K562 (cell line): ENCODE data around the gene MEIS1. TPM values are rescaled to one million over a fixed set of nuclear protein-coding genes. Genes with fewer than 3 reads are reported as not detected.

Experiments used
- ATAC-seq: fragments of 200-7000 bp; cut with Tn5 transposase; 3 replicates; pipeline ENCODE4 v1.9.1; 2020; ENCODE audit warnings: moderate library complexity
- BruUV-seq: library from RNA; stranded (reverse); fragments of 400-500 nt; replicated peaks from 2 replicates; lab custom pipeline; 2021; lab: Mats Ljungman, UMichigan
- CTCF ChIA-PET: fragments of 300-600 bp; formaldehyde crosslinking; extraction: SDS; loops from one replicate; lab custom pipeline; 2021; ENCODE audit warnings: low intra/inter-chr PET ratio; lab: Yijun Ruan, JAX
- POLR2A ChIA-PET: fragments of 300-600, 350-650 bp; sonication (Branson Sonifier 250); formaldehyde crosslinking; extraction: SDS; loops from one replicate; lab custom pipeline; 2021; ENCODE audit warnings: antibody characterized with exemption, inconsistent platforms; lab: Yijun Ruan, JAX
- DNase-seq, 4 experiments: peaks; one replicate each; pipeline versions ENCODE4 v3.0.0 to v3.0.0-alpha.2; 2011 to 2018; ENCODE audit warnings: low spot score in 3 of 4, mixed read lengths in 3 of 4; ENCODE audit errors: extremely low read depth in 1 of 4
- FAIRE-seq: peaks from 2 replicates; lab custom pipeline; 2011; peaks lifted over from hg19 to GRCh38; lab: Jason Lieb, UNC
- H2AFZ ChIP-seq: 2 replicates; pipeline ENCODE4 v1.6.0; 2011; ENCODE audit warnings: low read depth, low read length, control low read depth, inconsistent platforms
- H3K27ac ChIP-seq: fragments of 200-600 bp; 3 replicates; pipeline ENCODE4 v1.8.0; 2011; ENCODE audit warnings: low read depth, mild to moderate bottlenecking, control low read depth, inconsistent platforms, low read length, moderate library complexity, mixed read lengths; ENCODE audit errors: extremely low read depth
- H3K27me3 ChIP-seq, 2 experiments: fragments of 300-600 bp in 1 of 2; 2 replicates in 1 of 2; 3 replicates in 1 of 2; pipeline versions ENCODE4 v1.6.0 to v1.8.0; 2011; ENCODE audit warnings: inconsistent platforms in 2 of 2, low read length in 2 of 2, mild to moderate bottlenecking in 1 of 2, mixed read lengths in 1 of 2, moderate library complexity in 1 of 2; ENCODE audit not compliant: control insufficient read depth in 2 of 2, insufficient read depth in 2 of 2
- H3K36me3 ChIP-seq: fragments of 300-600 bp; 3 replicates; pipeline ENCODE4 v1.8.0; 2011; ENCODE audit warnings: mild to moderate bottlenecking, low read length, inconsistent platforms; ENCODE audit not compliant: control insufficient read depth, insufficient read depth
- H3K4me1 ChIP-seq, 2 experiments: fragments of 200-600 bp in 1 of 2; replicated peaks in 1 of 2; 2 replicates in 1 of 2; 3 replicates in 1 of 2; pipeline versions ENCODE4 v1.5.1 to v1.8.0; 2011; ENCODE audit warnings: inconsistent platforms in 2 of 2, low read length in 2 of 2, mild to moderate bottlenecking in 1 of 2, mixed read lengths in 1 of 2, moderate library complexity in 1 of 2; ENCODE audit not compliant: control insufficient read depth in 2 of 2, insufficient read depth in 2 of 2
- H3K4me2 ChIP-seq: 2 replicates; pipeline ENCODE4 v1.6.1; 2011; ENCODE audit warnings: low read length, control low read depth, inconsistent platforms, mixed read lengths; ENCODE audit not compliant: insufficient read depth
- H3K4me3 ChIP-seq: fragments of 200-600 bp; sonication (generic), shearing (Covaris generic); 2 replicates; pipeline ENCODE4 v1.5.1; 2016; ENCODE audit warnings: control low read depth, inconsistent platforms
- H3K79me2 ChIP-seq: fragments of 200-600 bp; 3 replicates; pipeline ENCODE4 v1.8.0; 2011; ENCODE audit warnings: low read length, inconsistent platforms; ENCODE audit not compliant: control insufficient read depth, insufficient read depth
- H3K9ac ChIP-seq, 2 experiments: 2 replicates each; pipeline versions ENCODE4 v1.6.0 to v1.6.1; 2011; ENCODE audit warnings: low read depth in 2 of 2, low read length in 2 of 2, control low read depth in 1 of 2, inconsistent platforms in 1 of 2, mild to moderate bottlenecking in 1 of 2, mixed read lengths in 1 of 2; ENCODE audit not compliant: insufficient read depth in 1 of 2
- H3K9me1 ChIP-seq: one replicate; pipeline ENCODE4 v1.6.0; 2011; ENCODE audit warnings: inconsistent platforms, mild to moderate bottlenecking, low read length, moderate library complexity; ENCODE audit not compliant: control insufficient read depth, insufficient read depth
- H3K9me3 ChIP-seq: replicated peaks from 2 replicates; pipeline ENCODE4 v1.5.1; 2011; ENCODE audit warnings: low read depth, low read length, inconsistent platforms; ENCODE audit not compliant: control insufficient read depth, insufficient read depth
- H4K20me1 ChIP-seq: replicated peaks from 2 replicates; pipeline ENCODE4 v1.6.1; 2011; ENCODE audit warnings: low read length, inconsistent platforms, mixed read lengths; ENCODE audit not compliant: control insufficient read depth, insufficient read depth
- C11orf30 ChIP-seq: fragments of 450-650 bp; IDR thresholded peaks from 2 replicates; pipeline ENCODE4 v1.6.1; 2016; ENCODE audit warnings: low read depth, mild to moderate bottlenecking
- CEBPG ChIP-seq, 3 experiments: fragments of 200-800 bp in 1 of 3; sonication (Bioruptor generic) in 1 of 3; sonication (generic) in 1 of 3; formaldehyde crosslinking in 1 of 3; IDR thresholded peaks in 2 of 3; conservative IDR thresholded peaks in 1 of 3; 2 replicates each; pipeline versions ENCODE4 v1.6.1 to v1.8.0; 2016 to 2022; ENCODE audit warnings: missing compliant biosample characterization in 2 of 3, missing genetic modification characterization in 2 of 3, mild to moderate bottlenecking in 1 of 3, missing genetic modification reagents in 1 of 3
- GATAD2B ChIP-seq: fragments of 450-650 bp; IDR thresholded peaks from 2 replicates; pipeline ENCODE4 v1.6.1; 2017; ENCODE audit warnings: mild to moderate bottlenecking, borderline replicate concordance
- MBD2 ChIP-seq: sonication (generic); IDR thresholded peaks from 2 replicates; pipeline ENCODE4 v1.6.1; 2016; ENCODE audit warnings: low read depth, borderline replicate concordance
- MED1 ChIP-seq: sonication (generic); formaldehyde crosslinking; IDR thresholded peaks from 2 replicates; pipeline ENCODE4 v1.8.1; 2023; ENCODE audit warnings: missing genetic modification reagents, borderline replicate concordance
- MEIS2 ChIP-seq: fragments of 450-650 bp; IDR thresholded peaks from 2 replicates; pipeline ENCODE4 v1.6.1; 2014; ENCODE audit warnings: mild to moderate bottlenecking; ENCODE audit not compliant: partially characterized antibody
- STAT5A ChIP-seq: IDR thresholded peaks from 2 replicates; pipeline ENCODE4 v1.6.1; 2012; ENCODE audit warnings: low read length, inconsistent platforms, borderline replicate concordance
- WGBS: fragments of 100-300 bp; shearing (Covaris generic); methylation state at CpG from one replicate; pipeline ENCODE4 v1.1.6; 2016; ENCODE audit warnings: low coverage, mixed read lengths; ENCODE audit not compliant: insufficient coverage; ENCODE audit errors: missing lambda C conversion rate; 5-methylcytosine and 5-hydroxymethylcytosine counted together
- in situ Hi-C: fragments of 300-500 bp; cut with MboI; formaldehyde crosslinking; loops from 4 replicates; pipeline ENCODE4 v1.15.0; 2018; ENCODE audit warnings: inconsistent platforms, mixed read lengths
- intact Hi-C: fragments of 100-400 bp; cut with micrococcal nuclease; formaldehyde crosslinking; loops from 2 replicates; pipeline ENCODE4 v1.14.2; 2022
- polyA plus RNA-seq, 8 experiments: library from polyadenylated mRNA; depleted of rRNA in 4 of 8; stranded (reverse) in 5 of 8; unstranded in 3 of 8; fragments of >200 nt; fragmentation: Nextera tagmentation in 2 of 8; fragmentation: Illumina TruSeq in 1 of 8; extraction: Ambion mirVana in 2 of 8; extraction: Trizol in 1 of 8; gene quantifications; 2 replicates each; pipeline versions ENCODE4 v1.2.1 to v1.2.3, GENCODE V29; 2011 to 2014; ENCODE audit warnings: inconsistent platforms in 1 of 8, missing spikeins in 1 of 8
- total RNA-seq, 7 experiments: library from RNA; depleted of rRNA in 6 of 7; stranded (reverse); fragments of >200 nt in 6 of 7; fragmentation: Illumina TruSeq in 2 of 7; extraction: Trizol in 2 of 7; gene quantifications; 2 replicates each; pipeline versions ENCODE4 v1.2.1 to v1.2.3, GENCODE V29; 2011 to 2021; ENCODE audit warnings: low replicate concordance in 1 of 7
- TF ChIP-seq, protein P1 (sequence below): fragments of 200-800 bp; sonication (Bioruptor generic); IDR thresholded peaks from 2 replicates; pipeline ENCODE4 v1.6.1; 2017; ENCODE audit warnings: missing genetic modification characterization, missing compliant biosample characterization

MEIS1 gene
- total and polyA plus RNA-seq, 9 of the 15 experiments (the other 6 are each of a cell fraction or from before 2014, with no cell fraction given): 2.3 to 9.0 (median 5.9) TPM

GRCh38 chr2:66602341-66602740 is 167.4 kb downstream of the MEIS1 start:
- CTCF ChIA-PET: no interaction called here
- no TSS peak for BruUV-seq

DNA sequence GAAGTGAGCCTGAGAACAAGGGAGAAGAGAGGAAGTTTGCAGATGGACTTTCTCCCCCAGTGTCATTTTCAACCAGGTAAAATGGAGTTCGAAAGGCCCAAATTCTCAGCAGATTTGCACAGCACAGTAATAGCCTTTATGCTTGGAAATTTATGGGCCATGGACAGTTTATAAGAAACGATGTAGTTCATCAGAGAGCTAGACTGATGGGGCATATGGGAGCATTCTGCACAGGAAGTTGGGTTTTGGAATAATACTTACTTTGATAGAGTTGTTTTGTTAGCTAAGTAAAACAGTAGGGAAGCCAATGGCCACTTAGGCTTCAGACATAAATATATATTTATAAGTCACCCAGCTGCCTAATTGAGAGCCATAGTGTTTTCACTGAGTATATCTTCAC is 169.4 kb downstream of the MEIS1 start:
- H3K9ac ChIP-seq: no peak overlapping the region
- no peaks in the 10 kb centered on the region for H3K79me2 ChIP-seq
- POLR2A ChIA-PET: no interaction called here
- no peaks in the 10 kb centered on the region for H3K9me1 ChIP-seq
- no peaks in the 10 kb centered on the region; a peak in 1 of 5 replicates for H3K27me3 ChIP-seq
- H3K9me3 ChIP-seq: no peaks in the 10 kb centered on the region
- no peak overlapping the region for H3K4me2 ChIP-seq
- DNase-seq (no peak), FAIRE-seq (no peak), ATAC-seq (no peak)
- WGBS: 3% methylated on average over 2 of the region's 2 CpGs
- H3K36me3 ChIP-seq: no peaks in the 10 kb centered on the region
- H3K4me3 ChIP-seq: no peak overlapping the region
- intact Hi-C loops: no loop called here
- H2AFZ ChIP-seq: no peak overlapping the region
- in situ Hi-C loops: no loop called here
- H4K20me1 ChIP-seq: no peaks in the 10 kb centered on the region
- CTCF ChIA-PET: no interaction called here
- H3K27ac ChIP-seq: no peak overlapping the region
- no peak for TF ChIP-seq MED1 (CRISPR knock-in tag)
- TF ChIP-seq MEIS2: no peak
- no peak for TF ChIP-seq C11orf30
- TF ChIP-seq, protein P1, sequence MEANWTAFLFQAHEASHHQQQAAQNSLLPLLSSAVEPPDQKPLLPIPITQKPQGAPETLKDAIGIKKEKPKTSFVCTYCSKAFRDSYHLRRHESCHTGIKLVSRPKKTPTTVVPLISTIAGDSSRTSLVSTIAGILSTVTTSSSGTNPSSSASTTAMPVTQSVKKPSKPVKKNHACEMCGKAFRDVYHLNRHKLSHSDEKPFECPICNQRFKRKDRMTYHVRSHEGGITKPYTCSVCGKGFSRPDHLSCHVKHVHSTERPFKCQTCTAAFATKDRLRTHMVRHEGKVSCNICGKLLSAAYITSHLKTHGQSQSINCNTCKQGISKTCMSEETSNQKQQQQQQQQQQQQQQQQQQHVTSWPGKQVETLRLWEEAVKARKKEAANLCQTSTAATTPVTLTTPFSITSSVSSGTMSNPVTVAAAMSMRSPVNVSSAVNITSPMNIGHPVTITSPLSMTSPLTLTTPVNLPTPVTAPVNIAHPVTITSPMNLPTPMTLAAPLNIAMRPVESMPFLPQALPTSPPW (CRISPR knock-in tag): no peak
- TF ChIP-seq MBD2: no peak
- TF ChIP-seq STAT5A: no peak
- no TSS peak for BruUV-seq
- no peaks in the 10 kb centered on the region for H3K4me1 ChIP-seq

More at GRCh38 chr2:66602341-66602740, 167.4 kb downstream of the MEIS1 start:
- TF ChIP-seq CEBPG (CRISPR knock-in tag; IDR thresholded peaks at IDR 0.05) (no peak), CEBPG (tag; conservative IDR thresholded peaks at IDR 0.05 in 1 of 2, IDR thresholded peaks at IDR 0.05 in 1 of 2) (no peak), GATAD2B (no peak)
- no peak for DNase-seq
- Histone ChIP-seq H3K4me3 (no peak overlapping the region), H3K4me2 (no peak overlapping the region), H3K27me3 (no peaks in the 10 kb centered on the region; a peak in 1 of 5 replicates), H3K4me1 (no peaks in the 10 kb centered on the region), H3K9me3 (no peaks in the 10 kb centered on the region), H3K79me2 (no peaks in the 10 kb centered on the region), H4K20me1 (no peaks in the 10 kb centered on the region), H3K9me1 (no peaks in the 10 kb centered on the region), H3K9ac (no peak overlapping the region), H3K36me3 (no peaks in the 10 kb centered on the region), H2AFZ (no peak overlapping the region), H3K27ac (no peak overlapping the region)
- intact Hi-C loops: no loop called here
- in situ Hi-C loops: no loop called here
- no peak for ATAC-seq
- FAIRE-seq: peak; percentile 15
- POLR2A ChIA-PET: no interaction called here
